ENCODE results near the gene TFPI2. TPM values are rescaled to one million over a fixed set of nuclear protein-coding genes. Genes with fewer than 3 reads are reported as not detected.

TFPI2 gene
- total RNA-seq, 2 experiments from 2014 or later: not detected

- Histone ChIP-seq H3K27ac (ENCODE audit: low read depth in 1 of 2, low read length in 2 of 2) (no peak overlapping the region), H3K4me3 (ENCODE audit: low read length) (no peak overlapping the region), H3K4me1 (ENCODE audit: insufficient read depth, low read length) (no peaks in the 10 kb centered on the region), H3K27me3 (ENCODE audit: control insufficient read depth in 1 of 2, insufficient read depth in 2 of 2, low read length in 2 of 2) (no peaks in the 10 kb centered on the region), H3K9me3 (ENCODE audit: control insufficient read depth in 1 of 2, insufficient read depth in 1 of 2, low read length in 2 of 2) (no peaks in the 10 kb centered on the region), H3K36me3 (ENCODE audit: insufficient read depth, low read length) (no peaks in the 10 kb centered on the region)
- H3K4me3 Mint-ChIP-seq: no peak overlapping the region
- H3K27me3 Mint-ChIP-seq: no peaks in the 10 kb centered on the region
- intact Hi-C loops (cut with DNase I, micrococcal nuclease): no loop called here
- no peak for DNase-seq
- no peak overlapping the region for H3K27ac Mint-ChIP-seq
- ChIA-PET CTCF (no interaction called here), POLR2A (no interaction called here)
- ATAC-seq (ENCODE audit: poor library complexity): no peak
- TF ChIP-seq CTCF (IDR thresholded peaks at IDR 0.05): no peak
- no peaks in the 10 kb centered on the region for H3K9me3 Mint-ChIP-seq
- no peaks in the 10 kb centered on the region for H3K4me1 Mint-ChIP-seq (ENCODE audit: low read depth)
- no peaks in the 10 kb centered on the region for H3K36me3 Mint-ChIP-seq (ENCODE audit: low read depth)
Observed at GRCh38 chr7:93837245-93837644, 53.3 kb downstream of the TFPI2 start.

GRCh38 chr7:93836116-93836515 is 54.4 kb downstream of the TFPI2 start:
- no peaks in the 10 kb centered on the region for H3K27me3 Mint-ChIP-seq
- intact Hi-C loops (cut with DNase I, micrococcal nuclease): no loop called here
- H3K36me3 ChIP-seq (ENCODE audit: insufficient read depth, low read length): no peaks in the 10 kb centered on the region
- no peaks in the 10 kb centered on the region for H3K9me3 ChIP-seq (ENCODE audit: control insufficient read depth in 1 of 2, insufficient read depth in 1 of 2, low read length in 2 of 2)
- ChIA-PET POLR2A (no interaction called here), CTCF (no interaction called here)
- H3K9me3 Mint-ChIP-seq: no peaks in the 10 kb centered on the region
- DNase-seq (no peak), ATAC-seq (ENCODE audit: poor library complexity) (no peak)
- no peaks in the 10 kb centered on the region for H3K4me1 Mint-ChIP-seq (ENCODE audit: low read depth)
- no peaks in the 10 kb centered on the region for H3K27me3 ChIP-seq (ENCODE audit: control insufficient read depth in 1 of 2, insufficient read depth in 2 of 2, low read length in 2 of 2)
- no peaks in the 10 kb centered on the region for H3K4me1 ChIP-seq (ENCODE audit: insufficient read depth, low read length)
- H3K27ac ChIP-seq (ENCODE audit: low read depth in 1 of 2, low read length in 2 of 2): no peak overlapping the region
- TF ChIP-seq CTCF (IDR thresholded peaks at IDR 0.05): no peak
- no peaks in the 10 kb centered on the region for H3K36me3 Mint-ChIP-seq (ENCODE audit: low read depth)
- H3K27ac Mint-ChIP-seq: no peak overlapping the region
- H3K4me3 Mint-ChIP-seq: no peak overlapping the region
- H3K4me3 ChIP-seq (ENCODE audit: low read length): no peak overlapping the region

GRCh38 chr7:93835702-93836101 is 54.9 kb downstream of the TFPI2 start:
- intact Hi-C loops (cut with DNase I, micrococcal nuclease): no loop called here
- H3K27ac ChIP-seq (ENCODE audit: low read depth in 1 of 2, low read length in 2 of 2): no peak overlapping the region
- Mint-ChIP-seq H3K27ac (no peak overlapping the region), H3K27me3 (no peaks in the 10 kb centered on the region), H3K36me3 (ENCODE audit: low read depth) (no peaks in the 10 kb centered on the region), H3K4me1 (ENCODE audit: low read depth) (no peaks in the 10 kb centered on the region), H3K4me3 (no peak overlapping the region), H3K9me3 (no peaks in the 10 kb centered on the region)
- H3K4me1 ChIP-seq (ENCODE audit: insufficient read depth, low read length): no peaks in the 10 kb centered on the region
- H3K9me3 ChIP-seq (ENCODE audit: control insufficient read depth in 1 of 2, insufficient read depth in 1 of 2, low read length in 2 of 2): no peaks in the 10 kb centered on the region
- ATAC-seq (ENCODE audit: poor library complexity) (no peak), DNase-seq (no peak)
- no peak for TF ChIP-seq CTCF (IDR thresholded peaks at IDR 0.05)
- CTCF ChIA-PET: no interaction called here
- POLR2A ChIA-PET: no interaction called here
- H3K27me3 ChIP-seq (ENCODE audit: control insufficient read depth in 1 of 2, insufficient read depth in 2 of 2, low read length in 2 of 2): no peaks in the 10 kb centered on the region
- no peaks in the 10 kb centered on the region for H3K36me3 ChIP-seq (ENCODE audit: insufficient read depth, low read length)
- no peak overlapping the region for H3K4me3 ChIP-seq (ENCODE audit: low read length)

Other genes with a start within 250 kb of the TFPI2 start
- gene GNGT1, start 15.8 kb upstream of the TFPI2 start, total RNA-seq: not detected
- not detected for gene GNG11, start 31.0 kb upstream of the TFPI2 start, total RNA-seq
- gene BET1, start 113.6 kb upstream of the TFPI2 start, total RNA-seq: 1 to 10 TPM; 7.4 to 9.5 TPM

All from CD4-positive, alpha-beta T cell (primary cell).